SK-N-SH (cell line): ENCODE measurements around the gene ATP11B. TPM values are rescaled to one million over a fixed set of nuclear protein-coding genes. Genes with fewer than 3 reads are reported as not detected.

ENCODE experiments used
- CTCF ChIA-PET: fragments of 300-600, 350-600 bp; formaldehyde crosslinking; extraction: SDS; loops from one replicate; lab custom pipeline; 2021; lab: Yijun Ruan, JAX
- POLR2A ChIA-PET: fragments of 350-600 bp; sonication (Branson Sonifier 250); formaldehyde crosslinking; extraction: SDS; loops from one replicate; lab custom pipeline; 2020; ENCODE audit warnings: antibody characterized with exemption, inconsistent platforms; lab: Yijun Ruan, JAX
- DNase-seq: peaks from one replicate; pipeline ENCODE4 v3.0.0; 2012
- H2AFZ ChIP-seq: fragments of 200-600 bp; sonication (generic); 2 replicates; pipeline ENCODE4 v1.8.1; 2016; ENCODE audit warnings: antibody characterized with exemption, mild to moderate bottlenecking, low read depth
- H3F3A ChIP-seq: fragments of 200-600 bp; sonication (generic); replicated peaks from 2 replicates; pipeline ENCODE3; 2016; ENCODE audit warnings: antibody characterized with exemption, mild to moderate bottlenecking; ENCODE audit not compliant: insufficient read depth
- H3K27ac ChIP-seq, 2 experiments: fragments of 200-500 bp in 1 of 2; fragments of 200-600 bp in 1 of 2; sonication (Bioruptor generic) in 1 of 2; sonication (generic), shearing (Covaris generic) in 1 of 2; 2 replicates each; pipeline versions ENCODE4 v1.5.1 to v1.6.1; 2014 to 2016; ENCODE audit warnings: low read depth in 2 of 2, inconsistent platforms in 1 of 2, low read length in 1 of 2, mild to moderate bottlenecking in 1 of 2, mixed read lengths in 1 of 2
- H3K27me3 ChIP-seq: fragments of 200-600 bp; sonication (generic), shearing (Covaris generic); 2 replicates; pipeline ENCODE4 v1.6.1; 2016; ENCODE audit warnings: mixed run types; ENCODE audit not compliant: insufficient read depth
- H3K36me3 ChIP-seq, 2 experiments: fragments of 200-500 bp in 1 of 2; fragments of 200-600 bp in 1 of 2; sonication (Bioruptor generic) in 1 of 2; sonication (generic) in 1 of 2; replicated peaks in 1 of 2; 2 replicates each; pipeline versions ENCODE3 to v1.5.1; 2014 to 2016; ENCODE audit warnings: low read length in 1 of 2, mild to moderate bottlenecking in 1 of 2; ENCODE audit not compliant: insufficient read depth in 2 of 2, control insufficient read depth in 1 of 2
- H3K4me1 ChIP-seq, 2 experiments: fragments of 200-500 bp in 1 of 2; fragments of 200-600 bp in 1 of 2; sonication (Bioruptor generic) in 1 of 2; sonication (generic), shearing (Covaris generic) in 1 of 2; 2 replicates each; pipeline versions ENCODE4 v1.5.1 to v1.6.1; 2014 to 2016; ENCODE audit warnings: low read depth in 1 of 2, low read length in 1 of 2, mixed run types in 1 of 2; ENCODE audit not compliant: insufficient read depth in 2 of 2, control insufficient read depth in 1 of 2
- H3K4me2 ChIP-seq: fragments of 200-600 bp; sonication (generic), shearing (Covaris generic); 2 replicates; pipeline ENCODE4 v1.6.1; 2017; ENCODE audit warnings: mixed run types
- H3K4me3 ChIP-seq, 2 experiments: fragments of 200-500 bp in 1 of 2; fragments of 200-600 bp in 1 of 2; sonication (Bioruptor generic) in 1 of 2; sonication (generic), shearing (Covaris generic) in 1 of 2; 2 replicates each; pipeline versions ENCODE4 v1.5.1 to v1.8.1; 2014 to 2016; ENCODE audit warnings: low read depth in 2 of 2, inconsistent platforms in 1 of 2, low read length in 1 of 2, mild to moderate bottlenecking in 1 of 2, mixed read lengths in 1 of 2, moderate library complexity in 1 of 2
- H3K79me2 ChIP-seq: fragments of 200-600 bp; sonication (generic); 2 replicates; pipeline ENCODE4 v1.8.1; 2017; ENCODE audit warnings: mild to moderate bottlenecking; ENCODE audit not compliant: insufficient read depth
- H3K9ac ChIP-seq: fragments of 200-600 bp; sonication (generic); 2 replicates; pipeline ENCODE4 v1.6.1; 2017; ENCODE audit warnings: mixed run types
- H3K9me2 ChIP-seq: fragments of 200-600 bp; sonication (generic); 2 replicates; pipeline ENCODE4 v1.6.1; 2017; ENCODE audit warnings: mixed run types
- H3K9me3 ChIP-seq: fragments of 200-600 bp; sonication (generic); 2 replicates; pipeline ENCODE4 v1.6.1; 2017; ENCODE audit warnings: mixed run types, mild to moderate bottlenecking, moderate library complexity
- H4K20me1 ChIP-seq: fragments of 200-600 bp; sonication (generic); 2 replicates; pipeline ENCODE4 v1.6.1; 2017; ENCODE audit warnings: mild to moderate bottlenecking, mixed run types; ENCODE audit not compliant: insufficient read depth
- ELF1 ChIP-seq: IDR thresholded peaks from 2 replicates; pipeline ENCODE4 v1.4.0; 2012
- EP300 ChIP-seq, 2 experiments: IDR thresholded peaks; 2 replicates each; pipeline versions ENCODE4 v1.4.0 to v1.6.1; 2012; ENCODE audit warnings: borderline replicate concordance in 1 of 2, low read depth in 1 of 2, low read length in 1 of 2
- FOSL2 ChIP-seq: IDR thresholded peaks from 2 replicates; pipeline ENCODE4 v1.4.0; 2012; ENCODE audit warnings: low read depth, mild to moderate bottlenecking, moderate library complexity, borderline replicate concordance
- FOXJ3 ChIP-seq: sonication (generic); formaldehyde crosslinking; IDR thresholded peaks from 2 replicates; pipeline ENCODE4 v1.5.1; 2020; ENCODE audit warnings: mild to moderate bottlenecking, missing genetic modification reagents
- FOXM1 ChIP-seq: IDR thresholded peaks from 2 replicates; pipeline ENCODE4 v1.4.0; 2012; ENCODE audit warnings: low read depth, mild to moderate bottlenecking
- GABPA ChIP-seq: IDR thresholded peaks from 2 replicates; pipeline ENCODE4 v1.4.0; 2012; ENCODE audit warnings: low read depth, mild to moderate bottlenecking
- GATA2 ChIP-seq: sonication (generic); formaldehyde crosslinking; IDR thresholded peaks from 2 replicates; pipeline ENCODE4 v1.5.0; 2020; ENCODE audit warnings: mild to moderate bottlenecking, missing genetic modification reagents
- JUND ChIP-seq: IDR thresholded peaks from 2 replicates; pipeline ENCODE4 v1.4.0; 2012
- NRF1 ChIP-seq: IDR thresholded peaks from 2 replicates; pipeline ENCODE4 v1.6.1; 2012; ENCODE audit warnings: low read depth, mild to moderate bottlenecking, low read length
- POLR2AphosphoS5 ChIP-seq: IDR thresholded peaks from 2 replicates; pipeline ENCODE4 v1.6.1; 2012; ENCODE audit warnings: low read depth, low read length
- RAD21 ChIP-seq: IDR thresholded peaks from 2 replicates; pipeline ENCODE4 v1.6.1; 2012; ENCODE audit warnings: mild to moderate bottlenecking, low read length
- RCOR1 ChIP-seq: fragments of 150-350 bp; IDR thresholded peaks from 2 replicates; pipeline ENCODE4 v1.6.1; 2017; ENCODE audit warnings: antibody characterized with exemption, low read length
- RXRA ChIP-seq: IDR thresholded peaks from 2 replicates; pipeline ENCODE4 v1.4.0; 2012; ENCODE audit warnings: low read depth, mild to moderate bottlenecking, borderline replicate concordance
- SIN3A ChIP-seq: IDR thresholded peaks from 2 replicates; pipeline ENCODE4 v1.6.1; 2012; ENCODE audit warnings: low read depth, mild to moderate bottlenecking, low read length, moderate library complexity, borderline replicate concordance
- SMC3 ChIP-seq: IDR thresholded peaks from 2 replicates; pipeline ENCODE4 v1.6.1; 2012; ENCODE audit warnings: low read depth, low read length, improper control_type of control experiment
- TCF12 ChIP-seq: IDR thresholded peaks from 2 replicates; pipeline ENCODE4 v1.4.0; 2012
- WGBS: methylation state at CpG from one replicate; pipeline ENCODE4 v1.1.6; 2017; ENCODE audit warnings: low lambda C conversion rate; 5-methylcytosine and 5-hydroxymethylcytosine counted together
- polyA plus RNA-seq, 3 experiments: library from polyadenylated mRNA; depleted of rRNA; stranded (reverse); fragments of >200 nt; gene quantifications; 2 replicates each; pipeline ENCODE4 v1.2.3, GENCODE V29; 2012
- TF ChIP-seq, protein P1 (sequence below): IDR thresholded peaks from 2 replicates; pipeline ENCODE4 v1.4.0; 2012; ENCODE audit warnings: low read depth, borderline replicate concordance
- TF ChIP-seq, protein P2 (sequence below): fragments of 150-350 bp; IDR thresholded peaks from 2 replicates; pipeline ENCODE4 v1.6.1; 2017; ENCODE audit warnings: antibody characterized with exemption, low read length, low read depth, borderline replicate concordance
- TF ChIP-seq, protein P3 (sequence below): fragments of 200-600 bp; sonication (generic); IDR thresholded peaks from 2 replicates; pipeline ENCODE4 v1.6.1; 2017; ENCODE audit warnings: antibody characterized with exemption, mild to moderate bottlenecking, moderate library complexity
- TF ChIP-seq, protein P4 (sequence below): IDR thresholded peaks from 2 replicates; pipeline ENCODE4; 2012

Gene ATP11B
- polyA plus RNA-seq, 1 of the 3 experiments (the other 2 are of a cell fraction): 8.7 TPM

DNA sequence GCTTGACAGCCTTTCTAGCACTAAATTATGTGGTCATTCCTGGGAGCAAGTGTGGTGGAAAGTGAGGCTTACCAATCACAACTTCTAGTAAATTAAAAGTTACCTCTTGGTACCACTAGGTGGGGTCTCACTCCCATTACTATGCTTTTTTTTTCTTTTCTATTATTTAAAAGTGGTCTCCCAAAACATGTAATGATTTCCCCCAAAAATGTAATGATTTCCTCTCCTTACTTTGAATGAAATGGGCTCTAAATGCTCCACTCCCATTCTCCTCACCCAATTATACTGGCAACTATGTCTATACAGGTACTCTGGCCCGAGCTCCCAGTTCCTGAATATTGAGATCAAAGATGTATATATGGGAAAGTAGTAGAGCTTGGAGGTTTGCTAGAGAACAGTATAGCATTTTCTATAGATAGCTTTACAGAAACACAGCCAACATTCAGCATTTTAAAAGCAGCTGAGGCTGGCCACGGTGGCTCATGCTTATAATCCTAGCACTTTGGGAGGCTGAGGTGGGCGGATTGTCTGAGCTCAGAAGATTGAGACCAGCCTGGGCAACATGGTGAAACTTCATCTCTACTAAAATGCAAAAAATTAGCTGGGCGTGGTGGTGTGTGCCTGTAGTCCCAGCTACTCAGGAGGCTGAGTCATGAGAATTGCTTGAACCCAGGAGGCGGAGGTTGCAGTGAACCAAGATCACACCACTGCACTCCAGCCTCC lies 116.2 kb downstream of the ATP11B start:
- ChIA-PET POLR2A (no interaction called here), CTCF (interaction anchor here (0.7 to 3.1 kb wide), 9 partner anchors 8 to 473 kb away, joined by 3 to 24 read pairs (median 4); no protein-coding TSS in a partner anchor)
- DNase-seq: peak; percentile 33
- H3F3A ChIP-seq: no peaks in the 10 kb centered on the region
- H3K4me2 ChIP-seq: no peak overlapping the region
- no peak overlapping the region for H3K27ac ChIP-seq
- peaks cover 0 to 4% of the 10 kb centered on the region in 2 experiments; a peak in 2 of 4 replicates for H3K4me1 ChIP-seq
- no peak overlapping the region; a peak in 1 of 4 replicates for H3K4me3 ChIP-seq
- TF ChIP-seq, protein P1, sequence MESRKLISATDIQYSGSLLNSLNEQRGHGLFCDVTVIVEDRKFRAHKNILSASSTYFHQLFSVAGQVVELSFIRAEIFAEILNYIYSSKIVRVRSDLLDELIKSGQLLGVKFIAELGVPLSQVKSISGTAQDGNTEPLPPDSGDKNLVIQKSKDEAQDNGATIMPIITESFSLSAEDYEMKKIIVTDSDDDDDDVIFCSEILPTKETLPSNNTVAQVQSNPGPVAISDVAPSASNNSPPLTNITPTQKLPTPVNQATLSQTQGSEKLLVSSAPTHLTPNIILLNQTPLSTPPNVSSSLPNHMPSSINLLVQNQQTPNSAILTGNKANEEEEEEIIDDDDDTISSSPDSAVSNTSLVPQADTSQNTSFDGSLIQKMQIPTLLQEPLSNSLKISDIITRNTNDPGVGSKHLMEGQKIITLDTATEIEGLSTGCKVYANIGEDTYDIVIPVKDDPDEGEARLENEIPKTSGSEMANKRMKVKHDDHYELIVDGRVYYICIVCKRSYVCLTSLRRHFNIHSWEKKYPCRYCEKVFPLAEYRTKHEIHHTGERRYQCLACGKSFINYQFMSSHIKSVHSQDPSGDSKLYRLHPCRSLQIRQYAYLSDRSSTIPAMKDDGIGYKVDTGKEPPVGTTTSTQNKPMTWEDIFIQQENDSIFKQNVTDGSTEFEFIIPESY: no peak
- TF ChIP-seq RXRA (no peak), TCF12 (no peak), ELF1 (no peak), GATA2 (no peak), JUND (no peak), POLR2AphosphoS5 (no peak), SMC3 (0 out of 2 replicates have a peak, but pooled peaks have one; percentile 25), GABPA (no peak), FOXJ3 (CRISPR knock-in tag) (no peak), FOSL2 (no peak), EP300 (IDR thresholded peaks at IDR 0.05; ENCODE audit: borderline replicate concordance in 1 of 2, low read depth in 1 of 2, low read length in 1 of 2) (no peak), NRF1 (no peak), RCOR1 (no peak), SIN3A (no peak), RAD21 (peak; percentile 60), FOXM1 (no peak)
- TF ChIP-seq, protein P2, sequence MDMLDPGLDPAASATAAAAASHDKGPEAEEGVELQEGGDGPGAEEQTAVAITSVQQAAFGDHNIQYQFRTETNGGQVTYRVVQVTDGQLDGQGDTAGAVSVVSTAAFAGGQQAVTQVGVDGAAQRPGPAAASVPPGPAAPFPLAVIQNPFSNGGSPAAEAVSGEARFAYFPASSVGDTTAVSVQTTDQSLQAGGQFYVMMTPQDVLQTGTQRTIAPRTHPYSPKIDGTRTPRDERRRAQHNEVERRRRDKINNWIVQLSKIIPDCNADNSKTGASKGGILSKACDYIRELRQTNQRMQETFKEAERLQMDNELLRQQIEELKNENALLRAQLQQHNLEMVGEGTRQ: no peak
- TF ChIP-seq, protein P3, sequence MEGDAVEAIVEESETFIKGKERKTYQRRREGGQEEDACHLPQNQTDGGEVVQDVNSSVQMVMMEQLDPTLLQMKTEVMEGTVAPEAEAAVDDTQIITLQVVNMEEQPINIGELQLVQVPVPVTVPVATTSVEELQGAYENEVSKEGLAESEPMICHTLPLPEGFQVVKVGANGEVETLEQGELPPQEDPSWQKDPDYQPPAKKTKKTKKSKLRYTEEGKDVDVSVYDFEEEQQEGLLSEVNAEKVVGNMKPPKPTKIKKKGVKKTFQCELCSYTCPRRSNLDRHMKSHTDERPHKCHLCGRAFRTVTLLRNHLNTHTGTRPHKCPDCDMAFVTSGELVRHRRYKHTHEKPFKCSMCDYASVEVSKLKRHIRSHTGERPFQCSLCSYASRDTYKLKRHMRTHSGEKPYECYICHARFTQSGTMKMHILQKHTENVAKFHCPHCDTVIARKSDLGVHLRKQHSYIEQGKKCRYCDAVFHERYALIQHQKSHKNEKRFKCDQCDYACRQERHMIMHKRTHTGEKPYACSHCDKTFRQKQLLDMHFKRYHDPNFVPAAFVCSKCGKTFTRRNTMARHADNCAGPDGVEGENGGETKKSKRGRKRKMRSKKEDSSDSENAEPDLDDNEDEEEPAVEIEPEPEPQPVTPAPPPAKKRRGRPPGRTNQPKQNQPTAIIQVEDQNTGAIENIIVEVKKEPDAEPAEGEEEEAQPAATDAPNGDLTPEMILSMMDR: peak; percentile 71
- TF ChIP-seq, protein P4, sequence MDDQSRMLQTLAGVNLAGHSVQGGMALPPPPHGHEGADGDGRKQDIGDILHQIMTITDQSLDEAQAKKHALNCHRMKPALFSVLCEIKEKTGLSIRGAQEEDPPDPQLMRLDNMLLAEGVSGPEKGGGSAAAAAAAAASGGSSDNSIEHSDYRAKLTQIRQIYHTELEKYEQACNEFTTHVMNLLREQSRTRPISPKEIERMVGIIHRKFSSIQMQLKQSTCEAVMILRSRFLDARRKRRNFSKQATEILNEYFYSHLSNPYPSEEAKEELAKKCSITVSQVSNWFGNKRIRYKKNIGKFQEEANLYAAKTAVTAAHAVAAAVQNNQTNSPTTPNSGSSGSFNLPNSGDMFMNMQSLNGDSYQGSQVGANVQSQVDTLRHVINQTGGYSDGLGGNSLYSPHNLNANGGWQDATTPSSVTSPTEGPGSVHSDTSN: no peak
- H2AFZ ChIP-seq: no peak overlapping the region
- H4K20me1 ChIP-seq: no peaks in the 10 kb centered on the region
- H3K9me2 ChIP-seq: no peaks in the 10 kb centered on the region
- no peaks in the 10 kb centered on the region for H3K9me3 ChIP-seq
- peaks cover 28 to 36% of the 10 kb centered on the region in 2 experiments for H3K36me3 ChIP-seq
- WGBS: 98% methylated on average over 5 of the region's 5 CpGs
- no peak overlapping the region for H3K9ac ChIP-seq
- no peaks in the 10 kb centered on the region for H3K27me3 ChIP-seq
- no peaks in the 10 kb centered on the region for H3K79me2 ChIP-seq
